Measurements from ENCODE around the gene POLR3G.
A peak's percentile ranks its signal among the peaks of the same experiment; 100 is the strongest.

Gene POLR3G

GRCh38 chr5:90479611-90480385 lies 5.1 kb downstream of the POLR3G start:
- H3K4me1 ChIP-seq (ENCODE audit: insufficient read depth, low read length): peaks cover 29% of the 10 kb centered on the region
- no peaks in the 10 kb centered on the region for H3K9me3 ChIP-seq (ENCODE audit: control insufficient read depth, insufficient read depth, low read length)
- peaks cover 2% of the 10 kb centered on the region; the same call in 1 of the 2 replicates for H3K36me3 ChIP-seq (ENCODE audit: insufficient read depth, low read length)
- no peak overlapping the region for H3K9ac ChIP-seq (ENCODE audit: low read depth, low read length)

GRCh38 chr5:90480699-90481098 lies 6.0 kb downstream of the POLR3G start:
- peaks cover 32% of the 10 kb centered on the region for H3K4me1 ChIP-seq (ENCODE audit: insufficient read depth, low read length)
- H3K9me3 ChIP-seq (ENCODE audit: control insufficient read depth, insufficient read depth, low read length): no peaks in the 10 kb centered on the region
- H3K36me3 ChIP-seq (ENCODE audit: insufficient read depth, low read length): peaks cover 7% of the 10 kb centered on the region; the same call in 1 of the 2 replicates
- H3K9ac ChIP-seq (ENCODE audit: low read depth, low read length): no peak overlapping the region

GRCh38 chr5:90483206-90483605 lies 8.5 kb downstream of the POLR3G start:
- peaks cover 15% of the 10 kb centered on the region for H3K4me1 ChIP-seq (ENCODE audit: insufficient read depth, low read length)
- peaks cover 7% of the 10 kb centered on the region; the same call in 1 of the 2 replicates for H3K36me3 ChIP-seq (ENCODE audit: insufficient read depth, low read length)
- H3K9me3 ChIP-seq (ENCODE audit: control insufficient read depth, insufficient read depth, low read length): no peaks in the 10 kb centered on the region
- H3K9ac ChIP-seq (ENCODE audit: low read depth, low read length): no peak overlapping the region

GRCh38 chr5:90484540-90484939 lies 9.9 kb downstream of the POLR3G start:
- Histone ChIP-seq H3K36me3 (ENCODE audit: insufficient read depth, low read length) (peaks cover 7% of the 10 kb centered on the region; the same call in 1 of the 2 replicates), H3K9ac (ENCODE audit: low read depth, low read length) (no peak overlapping the region), H3K9me3 (ENCODE audit: control insufficient read depth, insufficient read depth, low read length) (no peaks in the 10 kb centered on the region)

GRCh38 chr5:90488791-90489190 lies 14.1 kb downstream of the POLR3G start:
- H3K9me3 ChIP-seq (ENCODE audit: control insufficient read depth, insufficient read depth, low read length): no peaks in the 10 kb centered on the region
- no peak overlapping the region for H3K9ac ChIP-seq (ENCODE audit: low read depth, low read length)
- H3K36me3 ChIP-seq (ENCODE audit: insufficient read depth, low read length): peaks cover 4% of the 10 kb centered on the region; the same call in 1 of the 2 replicates
- peaks cover 10% of the 10 kb centered on the region; the same call in 1 of the 2 replicates for H3K4me1 ChIP-seq (ENCODE audit: insufficient read depth, low read length)

More at GRCh38 chr5:90484540-90484939, 9.9 kb downstream of the POLR3G start:
- peaks cover 12% of the 10 kb centered on the region for H3K4me1 ChIP-seq (ENCODE audit: insufficient read depth, low read length)

- no peaks in the 10 kb centered on the region for H3K4me1 ChIP-seq (ENCODE audit: insufficient read depth, low read length)
- H3K9me3 ChIP-seq (ENCODE audit: control insufficient read depth, insufficient read depth, low read length): no peaks in the 10 kb centered on the region
- peaks cover 5% of the 10 kb centered on the region; the same call in 1 of the 2 replicates for H3K36me3 ChIP-seq (ENCODE audit: insufficient read depth, low read length)
- no peak overlapping the region for H3K9ac ChIP-seq (ENCODE audit: low read depth, low read length)
Observed at GRCh38 chr5:90494043-90494442, 19.4 kb downstream of the POLR3G start.

- no peaks in the 10 kb centered on the region for H3K4me1 ChIP-seq (ENCODE audit: insufficient read depth, low read length)
- H3K9ac ChIP-seq (ENCODE audit: low read depth, low read length): no peak overlapping the region
- H3K36me3 ChIP-seq (ENCODE audit: insufficient read depth, low read length): peaks cover 5% of the 10 kb centered on the region; the same call in 1 of the 2 replicates
Observed at GRCh38 chr5:90495146-90495545, 20.5 kb downstream of the POLR3G start.

GRCh38 chr5:90503596-90503995 lies 28.9 kb downstream of the POLR3G start:
- H3K4me1 ChIP-seq (ENCODE audit: insufficient read depth, low read length): no peaks in the 10 kb centered on the region
- H3K36me3 ChIP-seq (ENCODE audit: insufficient read depth, low read length): no peaks in the 10 kb centered on the region
- H3K9ac ChIP-seq (ENCODE audit: low read depth, low read length): no peak overlapping the region
- H3K9me3 ChIP-seq (ENCODE audit: control insufficient read depth, insufficient read depth, low read length): no peaks in the 10 kb centered on the region

More at GRCh38 chr5:90495146-90495545, 20.5 kb downstream of the POLR3G start:
- no peaks in the 10 kb centered on the region for H3K9me3 ChIP-seq (ENCODE audit: control insufficient read depth, insufficient read depth, low read length)

GRCh38 chr5:90504743-90505142 lies 30.1 kb downstream of the POLR3G start:
- Histone ChIP-seq H3K9me3 (ENCODE audit: control insufficient read depth, insufficient read depth, low read length) (no peaks in the 10 kb centered on the region), H3K9ac (ENCODE audit: low read depth, low read length) (no peak overlapping the region), H3K4me1 (ENCODE audit: insufficient read depth, low read length) (no peaks in the 10 kb centered on the region), H3K36me3 (ENCODE audit: insufficient read depth, low read length) (no peaks in the 10 kb centered on the region)

- H3K9ac ChIP-seq (ENCODE audit: low read depth, low read length): no peak overlapping the region
- H3K36me3 ChIP-seq (ENCODE audit: insufficient read depth, low read length): no peaks in the 10 kb centered on the region
- no peaks in the 10 kb centered on the region for H3K9me3 ChIP-seq (ENCODE audit: control insufficient read depth, insufficient read depth, low read length)
- no peaks in the 10 kb centered on the region for H3K4me1 ChIP-seq (ENCODE audit: insufficient read depth, low read length)
Observed at GRCh38 chr5:90506221-90506620, 31.6 kb downstream of the POLR3G start.

- Histone ChIP-seq H3K36me3 (ENCODE audit: insufficient read depth, low read length) (no peaks in the 10 kb centered on the region), H3K9ac (ENCODE audit: low read depth, low read length) (no peak overlapping the region), H3K9me3 (ENCODE audit: control insufficient read depth, insufficient read depth, low read length) (no peaks in the 10 kb centered on the region), H3K4me1 (ENCODE audit: insufficient read depth, low read length) (no peaks in the 10 kb centered on the region)
Observed at GRCh38 chr5:90510438-90510837, 35.8 kb downstream of the POLR3G start.

- Histone ChIP-seq H3K9ac (ENCODE audit: low read depth, low read length) (no peak overlapping the region), H3K36me3 (ENCODE audit: insufficient read depth, low read length) (no peaks in the 10 kb centered on the region), H3K4me1 (ENCODE audit: insufficient read depth, low read length) (no peaks in the 10 kb centered on the region), H3K9me3 (ENCODE audit: control insufficient read depth, insufficient read depth, low read length) (no peaks in the 10 kb centered on the region)
Observed at GRCh38 chr5:90514520-90514919, 39.9 kb downstream of the POLR3G start.

- Histone ChIP-seq H3K9ac (ENCODE audit: low read depth, low read length) (no peak overlapping the region), H3K9me3 (ENCODE audit: control insufficient read depth, insufficient read depth, low read length) (no peaks in the 10 kb centered on the region), H3K4me1 (ENCODE audit: insufficient read depth, low read length) (no peaks in the 10 kb centered on the region), H3K36me3 (ENCODE audit: insufficient read depth, low read length) (no peaks in the 10 kb centered on the region)
Observed at GRCh38 chr5:90518661-90519060, 44.0 kb downstream of the POLR3G start.

GRCh38 chr5:90519081-90519480 lies 44.4 kb downstream of the POLR3G start:
- Histone ChIP-seq H3K4me1 (ENCODE audit: insufficient read depth, low read length) (no peaks in the 10 kb centered on the region), H3K9me3 (ENCODE audit: control insufficient read depth, insufficient read depth, low read length) (no peaks in the 10 kb centered on the region), H3K9ac (ENCODE audit: low read depth, low read length) (no peak overlapping the region), H3K36me3 (ENCODE audit: insufficient read depth, low read length) (no peaks in the 10 kb centered on the region)

GRCh38 chr5:90528601-90529193 lies 54.0 kb downstream of the POLR3G start:
- no peaks in the 10 kb centered on the region for H3K9me3 ChIP-seq (ENCODE audit: control insufficient read depth, insufficient read depth, low read length)
- H3K4me1 ChIP-seq (ENCODE audit: insufficient read depth, low read length): no peaks in the 10 kb centered on the region; the same call in 1 of the 2 replicates
- peaks cover 3% of the 10 kb centered on the region; the same call in 1 of the 2 replicates for H3K36me3 ChIP-seq (ENCODE audit: insufficient read depth, low read length)
- H3K9ac ChIP-seq (ENCODE audit: low read depth, low read length): peak overlapping the region; percentile 100
